ENCODE measurements around the gene CREBBP.

DNA sequence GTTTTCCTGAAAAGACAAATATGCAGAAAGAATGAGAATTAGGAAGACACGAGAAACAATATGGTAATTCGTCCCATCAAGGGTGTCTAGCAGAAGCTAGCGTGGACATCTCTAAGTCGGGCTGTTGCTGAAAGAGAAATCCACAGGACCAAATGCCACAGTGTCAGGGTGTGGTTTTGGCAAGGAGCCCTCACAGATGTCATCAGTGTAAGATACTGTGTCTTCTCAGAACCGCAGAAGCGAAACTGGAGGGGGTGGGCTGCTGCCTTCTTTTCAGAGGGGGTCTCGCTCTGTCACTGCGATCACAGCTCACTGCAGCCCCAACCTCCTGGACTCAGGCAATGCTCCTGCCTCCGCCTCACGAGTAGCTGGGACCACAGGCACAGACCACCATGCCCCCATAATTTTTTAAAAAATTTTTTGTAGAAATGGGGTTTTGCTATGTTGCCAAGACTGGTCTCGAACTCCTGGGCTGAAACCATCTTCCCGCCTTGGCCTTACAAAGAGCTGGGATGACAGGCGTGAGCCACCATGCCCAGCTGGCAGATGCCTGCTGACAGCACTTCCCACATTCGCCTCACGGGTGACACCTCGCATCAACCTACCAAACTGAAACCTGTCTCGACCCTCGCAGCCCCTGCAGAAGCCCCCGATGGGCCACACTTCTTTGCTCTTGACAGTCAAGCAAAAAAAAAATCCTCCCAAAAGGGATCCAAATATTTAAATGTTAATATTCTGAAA, 189.4 kb downstream of the CREBBP start:
- no peak for TF ChIP-seq EZH2 (IDR thresholded peaks at IDR 0.05; ENCODE audit: low read depth, unreplicated experiment)
- TF ChIP-seq POLR2AphosphoS5 (IDR thresholded peaks at IDR 0.05; ENCODE audit: low read depth) = no peak
- TF ChIP-seq, protein P1, sequence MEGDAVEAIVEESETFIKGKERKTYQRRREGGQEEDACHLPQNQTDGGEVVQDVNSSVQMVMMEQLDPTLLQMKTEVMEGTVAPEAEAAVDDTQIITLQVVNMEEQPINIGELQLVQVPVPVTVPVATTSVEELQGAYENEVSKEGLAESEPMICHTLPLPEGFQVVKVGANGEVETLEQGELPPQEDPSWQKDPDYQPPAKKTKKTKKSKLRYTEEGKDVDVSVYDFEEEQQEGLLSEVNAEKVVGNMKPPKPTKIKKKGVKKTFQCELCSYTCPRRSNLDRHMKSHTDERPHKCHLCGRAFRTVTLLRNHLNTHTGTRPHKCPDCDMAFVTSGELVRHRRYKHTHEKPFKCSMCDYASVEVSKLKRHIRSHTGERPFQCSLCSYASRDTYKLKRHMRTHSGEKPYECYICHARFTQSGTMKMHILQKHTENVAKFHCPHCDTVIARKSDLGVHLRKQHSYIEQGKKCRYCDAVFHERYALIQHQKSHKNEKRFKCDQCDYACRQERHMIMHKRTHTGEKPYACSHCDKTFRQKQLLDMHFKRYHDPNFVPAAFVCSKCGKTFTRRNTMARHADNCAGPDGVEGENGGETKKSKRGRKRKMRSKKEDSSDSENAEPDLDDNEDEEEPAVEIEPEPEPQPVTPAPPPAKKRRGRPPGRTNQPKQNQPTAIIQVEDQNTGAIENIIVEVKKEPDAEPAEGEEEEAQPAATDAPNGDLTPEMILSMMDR (conservative IDR thresholded peaks at IDR 0.05; ENCODE audit: low read depth in 2 of 2) = no peak
- TF ChIP-seq CREB1 (CRISPR knock-in tag; IDR thresholded peaks at IDR 0.05; ENCODE audit: low read depth) = no peak
- no peak for TF ChIP-seq JUNB (IDR thresholded peaks at IDR 0.05; ENCODE audit: unreplicated experiment)
- TF ChIP-seq, protein P2, sequence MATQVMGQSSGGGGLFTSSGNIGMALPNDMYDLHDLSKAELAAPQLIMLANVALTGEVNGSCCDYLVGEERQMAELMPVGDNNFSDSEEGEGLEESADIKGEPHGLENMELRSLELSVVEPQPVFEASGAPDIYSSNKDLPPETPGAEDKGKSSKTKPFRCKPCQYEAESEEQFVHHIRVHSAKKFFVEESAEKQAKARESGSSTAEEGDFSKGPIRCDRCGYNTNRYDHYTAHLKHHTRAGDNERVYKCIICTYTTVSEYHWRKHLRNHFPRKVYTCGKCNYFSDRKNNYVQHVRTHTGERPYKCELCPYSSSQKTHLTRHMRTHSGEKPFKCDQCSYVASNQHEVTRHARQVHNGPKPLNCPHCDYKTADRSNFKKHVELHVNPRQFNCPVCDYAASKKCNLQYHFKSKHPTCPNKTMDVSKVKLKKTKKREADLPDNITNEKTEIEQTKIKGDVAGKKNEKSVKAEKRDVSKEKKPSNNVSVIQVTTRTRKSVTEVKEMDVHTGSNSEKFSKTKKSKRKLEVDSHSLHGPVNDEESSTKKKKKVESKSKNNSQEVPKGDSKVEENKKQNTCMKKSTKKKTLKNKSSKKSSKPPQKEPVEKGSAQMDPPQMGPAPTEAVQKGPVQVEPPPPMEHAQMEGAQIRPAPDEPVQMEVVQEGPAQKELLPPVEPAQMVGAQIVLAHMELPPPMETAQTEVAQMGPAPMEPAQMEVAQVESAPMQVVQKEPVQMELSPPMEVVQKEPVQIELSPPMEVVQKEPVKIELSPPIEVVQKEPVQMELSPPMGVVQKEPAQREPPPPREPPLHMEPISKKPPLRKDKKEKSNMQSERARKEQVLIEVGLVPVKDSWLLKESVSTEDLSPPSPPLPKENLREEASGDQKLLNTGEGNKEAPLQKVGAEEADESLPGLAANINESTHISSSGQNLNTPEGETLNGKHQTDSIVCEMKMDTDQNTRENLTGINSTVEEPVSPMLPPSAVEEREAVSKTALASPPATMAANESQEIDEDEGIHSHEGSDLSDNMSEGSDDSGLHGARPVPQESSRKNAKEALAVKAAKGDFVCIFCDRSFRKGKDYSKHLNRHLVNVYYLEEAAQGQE (IDR thresholded peaks at IDR 0.05; ENCODE audit: unreplicated experiment) = no peak
- TF ChIP-seq EZH2phosphoT487 (IDR thresholded peaks at IDR 0.05; ENCODE audit: unreplicated experiment) = no peak
- no peak for TF ChIP-seq NANOG (IDR thresholded peaks at IDR 0.05; ENCODE audit: borderline replicate concordance)
- no peak for TF ChIP-seq ZNF331 (CRISPR knock-in tag; IDR thresholded peaks at IDR 0.05; ENCODE audit: low read depth)
- TF ChIP-seq, protein P3, sequence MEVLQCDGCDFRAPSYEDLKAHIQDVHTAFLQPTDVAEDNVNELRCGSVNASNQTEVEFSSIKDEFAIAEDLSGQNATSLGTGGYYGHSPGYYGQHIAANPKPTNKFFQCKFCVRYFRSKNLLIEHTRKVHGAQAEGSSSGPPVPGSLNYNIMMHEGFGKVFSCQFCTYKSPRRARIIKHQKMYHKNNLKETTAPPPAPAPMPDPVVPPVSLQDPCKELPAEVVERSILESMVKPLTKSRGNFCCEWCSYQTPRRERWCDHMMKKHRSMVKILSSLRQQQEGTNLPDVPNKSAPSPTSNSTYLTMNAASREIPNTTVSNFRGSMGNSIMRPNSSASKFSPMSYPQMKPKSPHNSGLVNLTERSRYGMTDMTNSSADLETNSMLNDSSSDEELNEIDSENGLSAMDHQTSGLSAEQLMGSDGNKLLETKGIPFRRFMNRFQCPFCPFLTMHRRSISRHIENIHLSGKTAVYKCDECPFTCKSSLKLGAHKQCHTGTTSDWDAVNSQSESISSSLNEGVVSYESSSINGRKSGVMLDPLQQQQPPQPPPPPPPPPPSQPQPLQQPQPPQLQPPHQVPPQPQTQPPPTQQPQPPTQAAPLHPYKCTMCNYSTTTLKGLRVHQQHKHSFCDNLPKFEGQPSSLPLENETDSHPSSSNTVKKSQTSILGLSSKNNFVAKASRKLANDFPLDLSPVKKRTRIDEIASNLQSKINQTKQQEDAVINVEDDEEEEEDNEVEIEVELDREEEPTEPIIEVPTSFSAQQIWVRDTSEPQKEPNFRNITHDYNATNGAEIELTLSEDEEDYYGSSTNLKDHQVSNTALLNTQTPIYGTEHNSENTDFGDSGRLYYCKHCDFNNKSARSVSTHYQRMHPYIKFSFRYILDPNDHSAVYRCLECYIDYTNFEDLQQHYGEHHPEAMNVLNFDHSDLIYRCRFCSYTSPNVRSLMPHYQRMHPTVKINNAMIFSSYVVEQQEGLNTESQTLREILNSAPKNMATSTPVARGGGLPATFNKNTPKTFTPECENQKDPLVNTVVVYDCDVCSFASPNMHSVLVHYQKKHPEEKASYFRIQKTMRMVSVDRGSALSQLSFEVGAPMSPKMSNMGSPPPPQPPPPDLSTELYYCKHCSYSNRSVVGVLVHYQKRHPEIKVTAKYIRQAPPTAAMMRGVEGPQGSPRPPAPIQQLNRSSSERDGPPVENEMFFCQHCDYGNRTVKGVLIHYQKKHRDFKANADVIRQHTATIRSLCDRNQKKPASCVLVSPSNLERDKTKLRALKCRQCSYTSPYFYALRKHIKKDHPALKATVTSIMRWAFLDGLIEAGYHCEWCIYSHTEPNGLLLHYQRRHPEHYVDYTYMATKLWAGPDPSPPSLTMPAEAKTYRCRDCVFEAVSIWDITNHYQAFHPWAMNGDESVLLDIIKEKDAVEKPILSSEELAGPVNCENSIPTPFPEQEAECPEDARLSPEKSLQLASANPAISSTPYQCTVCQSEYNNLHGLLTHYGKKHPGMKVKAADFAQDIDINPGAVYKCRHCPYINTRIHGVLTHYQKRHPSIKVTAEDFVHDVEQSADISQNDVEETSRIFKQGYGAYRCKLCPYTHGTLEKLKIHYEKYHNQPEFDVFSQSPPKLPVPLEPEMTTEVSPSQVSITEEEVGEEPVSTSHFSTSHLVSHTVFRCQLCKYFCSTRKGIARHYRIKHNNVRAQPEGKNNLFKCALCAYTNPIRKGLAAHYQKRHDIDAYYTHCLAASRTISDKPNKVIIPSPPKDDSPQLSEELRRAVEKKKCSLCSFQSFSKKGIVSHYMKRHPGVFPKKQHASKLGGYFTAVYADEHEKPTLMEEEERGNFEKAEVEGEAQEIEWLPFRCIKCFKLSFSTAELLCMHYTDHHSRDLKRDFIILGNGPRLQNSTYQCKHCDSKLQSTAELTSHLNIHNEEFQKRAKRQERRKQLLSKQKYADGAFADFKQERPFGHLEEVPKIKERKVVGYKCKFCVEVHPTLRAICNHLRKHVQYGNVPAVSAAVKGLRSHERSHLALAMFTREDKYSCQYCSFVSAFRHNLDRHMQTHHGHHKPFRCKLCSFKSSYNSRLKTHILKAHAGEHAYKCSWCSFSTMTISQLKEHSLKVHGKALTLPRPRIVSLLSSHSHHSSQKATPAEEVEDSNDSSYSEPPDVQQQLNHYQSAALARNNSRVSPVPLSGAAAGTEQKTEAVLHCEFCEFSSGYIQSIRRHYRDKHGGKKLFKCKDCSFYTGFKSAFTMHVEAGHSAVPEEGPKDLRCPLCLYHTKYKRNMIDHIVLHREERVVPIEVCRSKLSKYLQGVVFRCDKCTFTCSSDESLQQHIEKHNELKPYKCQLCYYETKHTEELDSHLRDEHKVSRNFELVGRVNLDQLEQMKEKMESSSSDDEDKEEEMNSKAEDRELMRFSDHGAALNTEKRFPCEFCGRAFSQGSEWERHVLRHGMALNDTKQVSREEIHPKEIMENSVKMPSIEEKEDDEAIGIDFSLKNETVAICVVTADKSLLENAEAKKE (CRISPR knock-in tag; IDR thresholded peaks at IDR 0.05) = no peak
- TF ChIP-seq, protein P4, sequence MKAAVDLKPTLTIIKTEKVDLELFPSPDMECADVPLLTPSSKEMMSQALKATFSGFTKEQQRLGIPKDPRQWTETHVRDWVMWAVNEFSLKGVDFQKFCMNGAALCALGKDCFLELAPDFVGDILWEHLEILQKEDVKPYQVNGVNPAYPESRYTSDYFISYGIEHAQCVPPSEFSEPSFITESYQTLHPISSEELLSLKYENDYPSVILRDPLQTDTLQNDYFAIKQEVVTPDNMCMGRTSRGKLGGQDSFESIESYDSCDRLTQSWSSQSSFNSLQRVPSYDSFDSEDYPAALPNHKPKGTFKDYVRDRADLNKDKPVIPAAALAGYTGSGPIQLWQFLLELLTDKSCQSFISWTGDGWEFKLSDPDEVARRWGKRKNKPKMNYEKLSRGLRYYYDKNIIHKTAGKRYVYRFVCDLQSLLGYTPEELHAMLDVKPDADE (IDR thresholded peaks at IDR 0.05) = no peak
- TF ChIP-seq STAT1 (IDR thresholded peaks at IDR 0.05; ENCODE audit: unreplicated experiment) = no peak
- TF ChIP-seq ZNF114 (CRISPR knock-in tag; IDR thresholded peaks at IDR 0.05) = no peak
